PC-3 (cell line): ENCODE measurements around the gene KRT1.

Experiments used
- EZH2 ChIP-seq: fragments of 300-600 bp; sonication (generic); IDR thresholded peaks from one replicate; pipeline ENCODE4 v1.6.1; 2017; ENCODE audit warnings: antibody characterized with exemption, mild to moderate bottlenecking, low read length; ENCODE audit not compliant: unreplicated experiment
- EZH2phosphoT487 ChIP-seq: fragments of 300-600 bp; sonication (generic); IDR thresholded peaks from 2 replicates; pipeline ENCODE4 v1.6.1; 2018; ENCODE audit warnings: mild to moderate bottlenecking, antibody characterized with exemption, low read length, borderline replicate concordance
- TF ChIP-seq, protein P1 (sequence below): fragments of 300-600 bp; sonication (generic); conservative IDR thresholded peaks from 2 replicates; pipeline ENCODE4 v1.5.1; 2017; ENCODE audit warnings: antibody characterized with exemption, low read depth, mild to moderate bottlenecking, low read length

DNA sequence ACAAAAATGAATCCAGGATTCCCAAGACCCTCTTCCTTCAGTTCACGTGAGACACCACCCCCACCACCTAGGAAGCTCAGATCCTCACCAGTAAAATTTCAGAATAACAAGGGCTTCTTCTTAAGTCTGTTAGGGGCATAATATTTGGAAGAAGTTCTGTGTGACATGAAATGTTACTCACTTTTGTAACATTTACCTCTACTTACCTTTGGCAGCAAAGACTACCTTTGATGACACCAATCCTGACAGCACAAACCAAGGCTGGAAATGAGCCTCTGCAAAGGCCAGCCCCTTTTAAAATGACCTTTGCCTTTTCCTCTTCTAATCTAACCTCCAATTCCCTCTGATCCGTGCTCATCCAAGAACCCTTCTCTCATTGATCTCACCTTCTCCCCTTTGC lies 42.5 kb upstream of the KRT1 start:
- TF ChIP-seq, protein P1, sequence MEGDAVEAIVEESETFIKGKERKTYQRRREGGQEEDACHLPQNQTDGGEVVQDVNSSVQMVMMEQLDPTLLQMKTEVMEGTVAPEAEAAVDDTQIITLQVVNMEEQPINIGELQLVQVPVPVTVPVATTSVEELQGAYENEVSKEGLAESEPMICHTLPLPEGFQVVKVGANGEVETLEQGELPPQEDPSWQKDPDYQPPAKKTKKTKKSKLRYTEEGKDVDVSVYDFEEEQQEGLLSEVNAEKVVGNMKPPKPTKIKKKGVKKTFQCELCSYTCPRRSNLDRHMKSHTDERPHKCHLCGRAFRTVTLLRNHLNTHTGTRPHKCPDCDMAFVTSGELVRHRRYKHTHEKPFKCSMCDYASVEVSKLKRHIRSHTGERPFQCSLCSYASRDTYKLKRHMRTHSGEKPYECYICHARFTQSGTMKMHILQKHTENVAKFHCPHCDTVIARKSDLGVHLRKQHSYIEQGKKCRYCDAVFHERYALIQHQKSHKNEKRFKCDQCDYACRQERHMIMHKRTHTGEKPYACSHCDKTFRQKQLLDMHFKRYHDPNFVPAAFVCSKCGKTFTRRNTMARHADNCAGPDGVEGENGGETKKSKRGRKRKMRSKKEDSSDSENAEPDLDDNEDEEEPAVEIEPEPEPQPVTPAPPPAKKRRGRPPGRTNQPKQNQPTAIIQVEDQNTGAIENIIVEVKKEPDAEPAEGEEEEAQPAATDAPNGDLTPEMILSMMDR, result no peak
- TF ChIP-seq EZH2 (no peak), EZH2phosphoT487 (no peak)
